Fibroblast of skin of left biceps (primary cell): ENCODE data around the gene SGMS1.
A peak's percentile ranks its signal among the peaks of the same experiment; 100 is the strongest.
"Not testable (repeated sequence)": the region's sequence is repeated elsewhere in the genome, so short reads cannot be mapped to it uniquely, and the experiment has no call there.

ENCODE experiments used
- DNase-seq, 2 experiments: peaks; one replicate each; pipeline ENCODE4 v3.0.0-alpha.2; 2013; ENCODE audit warnings: low read depth in 2 of 2

The SGMS1 gene

GRCh38 chr10:50623663-50624412, at the start of gene SGMS1:
SGMS1 (minus strand) TSS chr10:50623956; CDS start chr10:50344114, 279,842 bp downstream.
- DNase-seq: peak; percentile 62 to 64

- not testable (repeated sequence) for DNase-seq
These were observed 48.4 kb upstream of the SGMS1 start for GRCh38 chr10:50672152-50672551.

- not testable (repeated sequence) for DNase-seq
These were observed 47.9 kb upstream of the SGMS1 start for GRCh38 chr10:50671645-50672044.

- not testable (repeated sequence) for DNase-seq
These were observed 46.2 kb upstream of the SGMS1 start for GRCh38 chr10:50669957-50670356.

GRCh38 chr10:50667353-50667752, 43.6 kb upstream of the SGMS1 start:
- DNase-seq: not testable (repeated sequence)

- DNase-seq: not testable (repeated sequence)
These were observed 38.7 kb upstream of the SGMS1 start for GRCh38 chr10:50662420-50662819.

- not testable (repeated sequence) for DNase-seq
These were observed 37.8 kb upstream of the SGMS1 start for GRCh38 chr10:50661563-50661962.

GRCh38 chr10:50659865-50660730, 36.3 kb upstream of the SGMS1 start:
- DNase-seq: not testable (repeated sequence)

GRCh38 chr10:50659016-50659864, 35.5 kb upstream of the SGMS1 start:
- not testable (repeated sequence) for DNase-seq

GRCh38 chr10:50658165-50658564, 34.4 kb upstream of the SGMS1 start:
- DNase-seq: no peak

GRCh38 chr10:50653758-50654157, 30.0 kb upstream of the SGMS1 start:
- DNase-seq: no peak

GRCh38 chr10:50653142-50653541, 29.4 kb upstream of the SGMS1 start:
- no peak for DNase-seq

GRCh38 chr10:50651808-50652207, 28.1 kb upstream of the SGMS1 start:
- no peak for DNase-seq

- no peak for DNase-seq
These were observed 26.7 kb upstream of the SGMS1 start for GRCh38 chr10:50650481-50650880.

- DNase-seq: no peak
These were observed 25.1 kb upstream of the SGMS1 start for GRCh38 chr10:50648935-50649227.

- DNase-seq: no peak
These were observed 24.6 kb upstream of the SGMS1 start for GRCh38 chr10:50648089-50648934.

GRCh38 chr10:50647350-50647749, 23.6 kb upstream of the SGMS1 start:
- DNase-seq: not testable (repeated sequence)

GRCh38 chr10:50645236-50645635, 21.5 kb upstream of the SGMS1 start:
- DNase-seq: no peak

GRCh38 chr10:50641626-50642025, 17.9 kb upstream of the SGMS1 start:
- DNase-seq: no peak

GRCh38 chr10:50640238-50640637, 16.5 kb upstream of the SGMS1 start:
- DNase-seq: no peak
